ENCODE measurements around the gene CDKN2D.

DNA sequence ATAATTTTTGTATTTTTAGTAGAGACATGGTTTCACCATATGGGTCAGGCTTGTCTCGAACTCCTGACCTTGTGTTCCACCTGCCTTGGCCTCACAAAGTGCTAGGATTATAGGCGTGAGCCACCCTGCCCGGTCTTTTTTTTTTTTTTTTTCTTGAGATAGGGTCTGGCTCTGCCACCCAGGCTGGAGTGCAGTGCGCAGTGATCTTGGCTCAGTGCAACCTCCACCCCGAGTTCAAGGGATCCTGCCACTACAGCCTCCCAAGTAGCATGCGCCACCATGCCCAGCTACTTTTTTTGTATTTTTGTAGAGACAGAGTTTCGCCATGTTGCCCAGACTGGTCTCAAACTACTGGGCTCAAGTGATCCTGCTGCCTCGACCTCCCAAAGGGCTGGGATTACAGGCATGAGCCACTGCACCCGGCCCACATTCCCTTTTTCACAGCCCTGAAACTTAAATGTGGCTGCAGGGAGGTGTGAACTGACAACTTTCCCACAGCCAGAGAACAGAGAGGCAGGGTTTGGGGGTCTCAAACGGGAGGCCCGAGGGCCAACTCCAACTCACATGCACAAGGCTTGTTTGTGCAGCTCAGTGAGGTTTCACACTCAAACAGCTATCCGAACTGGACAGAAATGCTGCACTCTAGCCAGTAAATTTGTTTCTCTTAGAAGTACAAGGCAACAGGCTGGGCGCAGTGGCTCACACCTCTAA lies 47.2 kb downstream of the CDKN2D start:
- TF ChIP-seq EP300 (IDR thresholded peaks at IDR 0.05) (no peak), POLR2A (IDR thresholded peaks at IDR 0.05) (no peak)
